Tibial nerve (tissue), 4 donors: ENCODE results near the gene FRAS1.

Experiments
- EP300 ChIP-seq, 2 donors: sonication (generic); formaldehyde crosslinking; IDR thresholded peaks; one replicate each; pipeline ENCODE4 v1.6.1; 2017; ENCODE audit warnings: antibody characterized with exemption in 2 of 2, mild to moderate bottlenecking in 1 of 2
- POLR2A ChIP-seq, 2 donors: fragments of 450-650 bp; IDR thresholded peaks; one replicate each; pipeline ENCODE4 v1.6.1; 2017; ENCODE audit warnings: antibody characterized with exemption in 2 of 2, mild to moderate bottlenecking in 2 of 2, moderate library complexity in 2 of 2
- TF ChIP-seq, protein P1 (sequence below), 5 experiments: fragments of 200-600 bp in 3 of 5; fragments of 450-650 bp in 2 of 5; sonication (generic) in 3 of 5; IDR thresholded peaks; one replicate each; pipeline ENCODE4 v1.5.1; 2016 to 2019; ENCODE audit warnings: antibody characterized with exemption in 5 of 5, mild to moderate bottlenecking in 3 of 5, moderate library complexity in 2 of 5

- TF ChIP-seq EP300 (IDR thresholded peaks at IDR 0.05): no peak
- TF ChIP-seq, protein P1, sequence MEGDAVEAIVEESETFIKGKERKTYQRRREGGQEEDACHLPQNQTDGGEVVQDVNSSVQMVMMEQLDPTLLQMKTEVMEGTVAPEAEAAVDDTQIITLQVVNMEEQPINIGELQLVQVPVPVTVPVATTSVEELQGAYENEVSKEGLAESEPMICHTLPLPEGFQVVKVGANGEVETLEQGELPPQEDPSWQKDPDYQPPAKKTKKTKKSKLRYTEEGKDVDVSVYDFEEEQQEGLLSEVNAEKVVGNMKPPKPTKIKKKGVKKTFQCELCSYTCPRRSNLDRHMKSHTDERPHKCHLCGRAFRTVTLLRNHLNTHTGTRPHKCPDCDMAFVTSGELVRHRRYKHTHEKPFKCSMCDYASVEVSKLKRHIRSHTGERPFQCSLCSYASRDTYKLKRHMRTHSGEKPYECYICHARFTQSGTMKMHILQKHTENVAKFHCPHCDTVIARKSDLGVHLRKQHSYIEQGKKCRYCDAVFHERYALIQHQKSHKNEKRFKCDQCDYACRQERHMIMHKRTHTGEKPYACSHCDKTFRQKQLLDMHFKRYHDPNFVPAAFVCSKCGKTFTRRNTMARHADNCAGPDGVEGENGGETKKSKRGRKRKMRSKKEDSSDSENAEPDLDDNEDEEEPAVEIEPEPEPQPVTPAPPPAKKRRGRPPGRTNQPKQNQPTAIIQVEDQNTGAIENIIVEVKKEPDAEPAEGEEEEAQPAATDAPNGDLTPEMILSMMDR (IDR thresholded peaks at IDR 0.05): no peak
- TF ChIP-seq POLR2A (IDR thresholded peaks at IDR 0.05): no peak
These were observed 16.7 kb upstream of the FRAS1 start for GRCh38 chr4:78040431-78040830.
